Activated naive CD4-positive, alpha-beta T cell treated with Interleukin-2 at 50 U/mL for 16 hours (primary cell): ENCODE measurements around the gene HIGD2A.

Experiments
- DNase-seq: peaks from one replicate; pipeline ENCODE4 v3.0.0-alpha.2; 2020

The HIGD2A gene

DNA sequence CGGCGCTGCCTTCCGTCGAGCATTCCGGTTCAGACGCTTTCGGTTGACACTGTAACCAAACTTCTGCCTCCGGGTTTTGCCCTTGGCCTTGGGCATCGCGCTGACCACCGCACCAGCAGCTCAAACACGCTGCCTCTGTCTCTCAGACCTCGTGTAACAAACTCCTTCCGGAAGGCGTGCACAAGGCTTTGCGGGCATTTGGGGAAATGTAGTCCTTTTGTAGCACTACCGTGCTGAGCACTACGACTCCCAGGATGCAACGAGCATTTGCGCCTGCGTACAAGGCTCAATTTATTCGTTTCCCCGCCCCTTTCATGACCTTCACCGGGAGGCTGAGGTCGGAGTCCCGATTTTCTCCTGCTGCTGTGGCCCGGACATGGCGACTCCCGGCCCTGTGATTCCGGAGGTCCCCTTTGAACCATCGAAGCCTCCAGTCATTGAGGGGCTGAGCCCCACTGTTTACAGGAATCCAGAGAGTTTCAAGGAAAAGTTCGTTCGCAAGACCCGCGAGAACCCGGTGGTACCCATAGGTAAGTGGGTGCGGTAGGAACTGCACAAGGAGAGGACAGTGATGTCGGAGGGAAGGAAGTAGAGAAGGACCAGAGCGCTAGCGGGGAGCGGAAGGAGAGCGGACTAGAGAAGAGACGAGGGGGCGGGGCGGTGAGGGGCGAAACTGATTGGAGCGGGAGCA lies at the start of gene HIGD2A, which contains the start of gene NOP16:
Gene HIGD2A, plus strand, starts transcription at position 308 of the 691 bp plus-strand sequence. Its CDS starts 69 bp downstream, at position 377.
Gene NOP16, minus strand, starts transcription at position 155 of the 691 bp plus-strand sequence. Its CDS starts 59 bp downstream, at position 96.
- DNase-seq, result peak; percentile 99

DNA sequence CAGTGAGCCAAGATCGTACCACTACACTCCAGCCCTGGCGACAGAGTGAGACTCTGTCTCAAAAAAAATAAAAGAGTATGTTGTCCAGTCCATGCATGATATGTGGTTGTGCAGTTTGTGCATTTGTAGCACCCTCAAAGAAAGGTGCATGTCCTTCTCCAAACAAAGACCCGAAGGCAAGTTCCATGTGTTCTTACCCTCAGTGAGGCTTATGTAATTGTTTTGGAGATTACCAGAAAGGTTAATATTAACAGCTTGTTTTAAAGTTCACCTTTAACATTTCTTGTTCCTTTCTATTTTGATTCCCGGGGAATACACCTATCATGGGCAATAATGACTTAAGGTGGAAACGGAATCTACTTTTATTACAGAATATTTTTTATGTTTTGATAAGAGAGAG lies 49.2 kb upstream of the HIGD2A start:
- no peak for DNase-seq

DNA sequence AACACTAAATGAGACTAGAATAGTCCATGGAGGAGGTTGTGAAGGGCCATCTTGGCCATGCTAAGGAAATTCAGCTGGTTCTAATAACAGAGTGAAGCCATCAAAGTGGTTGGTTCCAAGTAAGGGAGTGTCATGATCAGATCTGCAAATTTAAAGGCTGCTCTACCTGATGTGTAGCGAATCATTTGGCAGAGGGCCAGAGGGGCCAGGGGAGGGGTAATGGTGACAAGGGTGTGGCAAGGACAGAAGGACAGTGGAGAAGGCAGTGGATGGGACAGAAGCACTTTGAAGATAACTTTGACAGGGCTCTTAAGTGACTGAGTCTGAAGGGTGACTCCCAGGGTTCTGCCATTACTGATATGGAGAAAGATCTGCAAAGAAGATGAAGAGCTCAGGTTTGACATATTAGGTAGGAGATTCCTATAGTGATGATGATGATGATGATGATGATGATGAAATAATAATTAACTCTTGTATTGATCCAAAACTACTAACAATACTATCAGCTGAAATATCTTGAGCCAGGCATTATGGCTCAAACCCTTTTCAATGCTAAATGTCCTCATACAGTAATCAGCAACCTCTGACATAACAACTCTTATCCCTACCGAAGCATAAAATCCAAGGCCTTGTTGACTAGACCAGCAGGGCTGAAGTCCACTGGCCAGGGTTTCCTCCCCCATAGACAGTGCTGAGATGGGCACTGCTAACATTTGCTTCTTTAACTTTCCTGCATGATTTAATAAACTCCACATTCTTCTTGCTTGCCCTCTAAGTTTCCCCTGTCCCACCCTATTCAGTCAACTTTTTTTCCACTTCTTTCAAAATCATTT lies 47.0 kb upstream of the HIGD2A start:
- no peak for DNase-seq

GRCh38 chr5:176342158-176342483 lies 46.4 kb upstream of the HIGD2A start:
- DNase-seq, result no peak

DNA sequence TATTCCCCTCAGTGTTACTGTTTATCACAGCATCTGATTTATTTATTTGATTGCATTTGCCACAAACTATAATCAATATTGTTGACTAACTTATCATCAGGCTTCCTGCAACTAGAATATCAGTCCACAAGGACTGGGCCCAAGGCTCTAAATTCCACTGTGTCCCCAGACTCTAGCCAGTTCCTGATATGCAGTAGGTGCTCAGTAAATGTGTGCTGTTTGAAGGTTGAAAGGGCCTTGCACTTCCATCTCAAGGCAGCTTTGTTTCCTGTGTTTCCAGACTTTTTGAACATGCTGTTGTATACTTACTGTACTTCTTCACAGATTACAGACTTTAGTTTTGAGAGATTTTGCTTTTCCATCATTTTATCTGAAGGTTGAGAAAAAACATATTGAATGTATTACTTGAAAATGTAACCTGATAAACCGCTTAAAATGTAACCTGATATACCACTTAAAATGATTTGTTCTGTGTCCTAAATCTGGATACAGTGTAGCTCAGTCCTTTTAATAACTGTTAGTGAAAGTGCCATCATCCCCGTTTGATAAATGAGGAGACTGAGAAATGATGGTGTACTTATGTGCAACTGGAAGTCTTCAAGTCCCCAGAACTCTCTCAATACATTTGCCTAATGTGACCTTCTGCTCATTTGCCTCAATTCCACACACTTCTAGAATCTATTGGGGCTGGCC lies 45.6 kb upstream of the HIGD2A start:
- no peak for DNase-seq

DNA sequence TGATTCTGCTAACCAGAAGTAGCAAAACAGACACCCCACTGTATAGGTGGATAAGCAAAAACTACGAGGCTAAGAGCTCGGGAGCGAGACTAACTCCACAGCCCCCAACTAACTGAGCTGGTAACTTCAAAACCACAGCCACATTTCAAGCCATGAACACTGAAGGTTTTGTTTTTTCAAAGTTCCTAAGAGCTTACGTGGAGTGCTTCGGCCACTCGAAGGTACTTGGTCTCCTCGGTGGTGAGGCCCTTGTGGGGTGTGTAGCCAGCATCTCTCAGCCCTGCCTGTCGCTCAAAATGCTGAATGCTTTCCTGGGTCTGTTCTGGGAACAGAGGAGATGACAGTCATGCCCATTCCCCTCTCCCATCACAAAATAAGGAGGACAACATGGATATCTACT lies 38.1 kb upstream of the HIGD2A start:
- no peak for DNase-seq

DNA sequence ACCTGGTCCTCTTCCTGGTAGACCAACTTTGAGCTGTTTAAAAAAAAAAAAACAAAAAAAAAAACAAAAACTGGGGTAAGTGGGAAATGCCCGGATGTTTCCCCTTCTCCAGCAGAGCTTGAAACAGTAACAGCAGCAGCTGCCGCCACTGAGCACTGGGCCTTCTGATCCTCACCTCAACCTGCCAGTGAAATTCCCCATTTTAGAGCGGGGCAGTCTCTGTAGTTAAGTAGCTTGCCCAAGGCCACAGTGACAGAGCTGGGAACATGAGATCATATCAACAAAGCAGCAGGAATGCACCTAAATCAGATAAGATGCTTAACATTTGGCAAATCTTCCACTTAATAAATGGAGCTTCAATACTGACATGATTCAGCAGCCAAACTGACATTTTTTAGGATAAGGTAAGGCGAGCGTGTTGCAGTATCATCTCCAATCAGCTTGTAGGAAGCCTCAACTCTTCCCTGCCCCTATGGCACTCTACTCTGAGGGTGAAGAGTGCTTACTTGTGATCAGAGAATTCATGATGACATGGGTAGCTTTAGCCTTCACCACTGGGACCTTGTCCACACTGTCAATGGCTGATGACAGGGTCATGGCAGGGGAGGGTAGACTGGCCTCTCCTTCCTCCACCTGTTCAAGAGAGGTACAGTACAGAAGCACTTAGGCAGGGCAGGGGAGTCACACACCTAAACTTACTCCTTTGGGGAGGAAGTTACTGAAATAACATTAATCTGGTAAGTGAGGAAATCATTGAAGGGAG lies 36.3 kb upstream of the HIGD2A start:
- DNase-seq, result no peak

GRCh38 chr5:176353533-176353932 lies 35.0 kb upstream of the HIGD2A start:
- DNase-seq, result no peak

GRCh38 chr5:176355400-176356178 lies 33.0 kb upstream of the HIGD2A start:
- no peak for DNase-seq

- DNase-seq, result no peak
Observed at GRCh38 chr5:176356179-176356566, 32.4 kb upstream of the HIGD2A start.

DNA sequence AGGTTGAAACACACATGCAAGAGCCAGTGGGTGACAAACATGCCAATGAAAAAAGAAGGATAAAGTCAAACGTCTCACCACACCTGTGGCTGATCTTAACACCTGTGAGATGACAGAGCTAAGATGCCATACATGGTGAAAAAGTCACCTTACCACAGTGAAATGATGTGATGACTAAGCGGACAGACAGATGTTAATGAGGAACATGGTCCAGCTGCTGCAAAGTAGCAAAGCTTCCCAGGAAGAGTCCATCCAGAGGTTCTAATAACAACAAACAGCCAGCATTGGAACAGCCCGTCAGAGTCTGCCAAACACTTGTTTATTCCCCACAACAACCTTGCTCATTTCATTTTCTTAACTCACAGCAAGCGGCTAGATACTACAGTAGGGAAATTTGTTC lies 28.9 kb upstream of the HIGD2A start:
- no peak for DNase-seq

- no peak for DNase-seq
Observed at GRCh38 chr5:176360894-176361436, 27.6 kb upstream of the HIGD2A start.

DNA sequence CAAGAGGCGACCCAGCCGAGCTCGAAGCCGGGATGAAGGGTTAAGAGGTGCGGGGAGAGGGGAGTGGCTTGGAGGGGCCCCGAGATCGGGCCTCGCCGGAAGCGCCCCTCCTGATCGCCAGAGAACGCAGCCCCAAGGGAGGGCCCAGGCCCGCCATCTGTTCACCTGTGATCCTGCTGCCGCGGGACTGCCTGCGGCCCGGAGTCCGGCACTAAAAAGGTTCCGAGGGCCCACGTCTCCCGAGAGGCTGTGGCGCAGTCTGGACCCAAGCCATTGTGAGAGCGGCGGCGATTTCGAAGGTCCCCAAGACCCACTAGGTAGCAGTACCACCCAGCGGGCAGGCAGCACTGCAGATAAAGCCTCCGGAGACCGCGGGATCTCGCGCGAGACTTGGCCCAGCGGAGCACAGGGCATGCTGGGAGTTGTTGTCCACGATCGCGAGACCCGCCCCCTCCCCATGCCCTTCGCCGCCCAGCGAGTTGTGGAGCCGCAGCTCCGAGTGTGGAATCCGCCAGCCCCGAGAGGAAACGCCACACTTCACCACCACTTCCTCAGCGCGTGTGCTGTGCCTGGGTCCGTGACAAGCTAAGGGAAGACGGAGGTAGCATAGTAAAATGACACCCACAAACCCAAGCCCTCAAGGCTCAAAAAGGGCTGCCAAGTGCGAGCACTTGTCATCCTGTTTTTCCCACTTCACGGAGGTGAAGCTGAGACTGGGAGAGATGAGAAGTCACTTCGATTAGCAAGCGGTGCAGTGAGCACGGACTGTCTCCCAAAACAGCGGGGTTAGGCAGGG lies 26.9 kb upstream of the HIGD2A start, which contains the start of gene KIAA1191:
Gene KIAA1191, minus strand, starts transcription at position 328 of the 796 bp plus-strand sequence. CDS start 2,256 bp downstream, outside the sequence.
- DNase-seq, result peak; percentile 95

GRCh38 chr5:176362233-176362490 lies 26.4 kb upstream of the HIGD2A start:
- no peak for DNase-seq

GRCh38 chr5:176364765-176365350 lies 23.7 kb upstream of the HIGD2A start:
- no peak for DNase-seq

DNA sequence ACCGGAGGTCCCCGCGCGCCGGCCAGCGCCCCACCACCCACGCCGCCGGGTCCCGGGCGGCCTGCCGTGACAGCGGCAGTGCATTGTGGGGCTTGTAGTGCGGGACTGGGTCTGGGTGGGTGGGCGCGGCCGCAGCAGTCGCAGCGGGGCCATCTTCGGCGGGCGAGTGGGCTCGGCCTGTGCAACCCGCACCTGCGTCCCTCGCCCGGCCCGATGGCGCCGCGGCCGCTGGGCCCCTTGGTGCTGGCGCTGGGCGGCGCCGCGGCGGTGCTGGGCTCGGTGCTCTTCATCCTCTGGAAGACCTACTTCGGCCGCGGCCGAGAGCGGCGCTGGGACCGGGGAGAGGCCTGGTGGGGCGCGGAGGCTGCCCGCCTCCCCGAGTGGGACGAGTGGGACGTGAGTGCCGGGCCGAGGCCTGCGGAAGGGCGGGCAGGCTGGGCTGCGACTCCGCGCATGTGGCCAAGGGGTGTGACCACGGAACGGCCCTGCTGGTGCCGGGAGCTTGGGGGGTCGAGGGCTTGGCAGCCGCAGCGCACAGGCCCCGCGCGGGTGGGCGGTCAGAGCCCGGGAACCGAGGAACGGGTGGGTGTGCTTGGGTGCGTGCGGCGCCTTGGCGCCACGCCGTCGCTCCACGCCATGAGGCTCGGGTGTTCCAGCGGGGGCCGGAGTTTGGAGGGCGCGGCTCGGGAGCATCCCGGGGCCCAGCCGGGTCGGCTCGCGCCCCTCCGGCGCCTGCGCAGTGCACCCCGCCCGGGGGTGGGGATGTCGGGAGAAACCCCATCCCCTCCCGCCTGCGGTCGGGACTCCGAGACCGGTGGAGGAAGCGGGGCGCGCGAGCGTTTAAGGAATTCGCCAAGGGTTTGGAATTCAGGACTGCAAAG lies 23.0 kb upstream of the HIGD2A start, which contains the start of gene ARL10:
Gene ARL10, plus strand, starts transcription at position 137 of the 881 bp plus-strand sequence. Its CDS starts 77 bp downstream, at position 214.
- DNase-seq, result peak; percentile 71

- DNase-seq, result no peak
Observed at GRCh38 chr5:176366232-176366894, 22.2 kb upstream of the HIGD2A start.

- no peak for DNase-seq
Observed at GRCh38 chr5:176368726-176369125, 19.8 kb upstream of the HIGD2A start.
